HG03520 (cell line): Measurements from ENCODE around the gene TUBGCP3.
A peak's percentile ranks its signal among the peaks of the same experiment; 100 is the strongest.

Source experiments
- ATAC-seq: cut with Tn5 transposase; IDR thresholded peaks from one replicate; pipeline ENCODE4 v1.9.1; 2021; ENCODE audit warnings: mild to moderate bottlenecking, moderate library complexity; ENCODE audit not compliant: unreplicated experiment

TUBGCP3 gene

GRCh38 chr13:112616586-112617362 lies 28.8 kb upstream of the TUBGCP3 start:
- ATAC-seq = peak; percentile 61

GRCh38 chr13:112615391-112615790 lies 27.4 kb upstream of the TUBGCP3 start:
- ATAC-seq = no peak

- ATAC-seq = no peak
Observed at GRCh38 chr13:112614835-112615234, 26.9 kb upstream of the TUBGCP3 start.

GRCh38 chr13:112608212-112608611 lies 20.3 kb upstream of the TUBGCP3 start:
- ATAC-seq = no peak

- peak; percentile 100 for ATAC-seq
Observed at GRCh38 chr13:112606109-112607001, 18.4 kb upstream of the TUBGCP3 start.

GRCh38 chr13:112605531-112605990 lies 17.6 kb upstream of the TUBGCP3 start:
- ATAC-seq = no peak

GRCh38 chr13:112603641-112604225 lies 15.8 kb upstream of the TUBGCP3 start:
- no peak for ATAC-seq

- no peak for ATAC-seq
Observed at GRCh38 chr13:112602189-112602588, 14.2 kb upstream of the TUBGCP3 start.

- no peak for ATAC-seq
Observed at GRCh38 chr13:112601371-112601770, 13.4 kb upstream of the TUBGCP3 start.

- no peak for ATAC-seq
Observed at GRCh38 chr13:112596235-112596634, 8.3 kb upstream of the TUBGCP3 start.

GRCh38 chr13:112592647-112593046 lies 4.7 kb upstream of the TUBGCP3 start:
- no peak for ATAC-seq

- ATAC-seq = no peak
Observed at GRCh38 chr13:112592181-112592580, 4.2 kb upstream of the TUBGCP3 start.

- ATAC-seq = no peak
Observed at GRCh38 chr13:112588490-112589297, 741 bp upstream of the TUBGCP3 start.

- ATAC-seq = peak; percentile 45
Observed at GRCh38 chr13:112587212-112587763, 665 bp downstream of the TUBGCP3 start.

GRCh38 chr13:112586334-112586960 lies 1.5 kb downstream of the TUBGCP3 start:
- no peak for ATAC-seq

- no peak for ATAC-seq
Observed at GRCh38 chr13:112583592-112584277, 4.2 kb downstream of the TUBGCP3 start.

GRCh38 chr13:112582263-112582662 lies 5.7 kb downstream of the TUBGCP3 start:
- no peak for ATAC-seq

GRCh38 chr13:112580912-112581311 lies 7.0 kb downstream of the TUBGCP3 start:
- no peak for ATAC-seq

GRCh38 chr13:112580211-112580610 lies 7.7 kb downstream of the TUBGCP3 start:
- no peak for ATAC-seq
